GM18517 (cell line): ENCODE data around the gene CCNH.

Experiments used
- ATAC-seq: cut with Tn5 transposase; IDR thresholded peaks from one replicate; pipeline ENCODE4 v1.9.1; 2021; ENCODE audit warnings: mild to moderate bottlenecking, moderate library complexity; ENCODE audit not compliant: unreplicated experiment

Gene CCNH

DNA sequence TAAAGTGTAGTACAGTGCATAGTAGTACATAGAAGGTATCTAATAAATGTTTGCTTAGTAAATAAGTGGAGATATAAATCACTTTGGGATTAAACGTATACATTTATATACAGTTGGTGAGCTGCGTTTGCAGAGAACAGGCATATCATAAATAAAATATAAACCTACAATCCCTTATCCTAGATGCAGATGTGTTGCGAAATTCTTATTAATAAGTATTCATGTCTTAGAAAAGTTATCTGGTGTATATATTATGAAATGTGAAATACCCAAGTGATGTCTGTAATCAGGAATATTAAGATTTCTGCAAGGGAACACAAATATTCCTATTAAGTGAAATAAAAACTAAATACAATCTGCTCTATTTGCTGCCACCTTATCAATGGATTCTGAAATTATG lies 8.8 kb downstream of the CCNH start:
- ATAC-seq, result no peak

GRCh38 chr5:87403409-87403808 lies 9.3 kb downstream of the CCNH start:
- ATAC-seq, result no peak

DNA sequence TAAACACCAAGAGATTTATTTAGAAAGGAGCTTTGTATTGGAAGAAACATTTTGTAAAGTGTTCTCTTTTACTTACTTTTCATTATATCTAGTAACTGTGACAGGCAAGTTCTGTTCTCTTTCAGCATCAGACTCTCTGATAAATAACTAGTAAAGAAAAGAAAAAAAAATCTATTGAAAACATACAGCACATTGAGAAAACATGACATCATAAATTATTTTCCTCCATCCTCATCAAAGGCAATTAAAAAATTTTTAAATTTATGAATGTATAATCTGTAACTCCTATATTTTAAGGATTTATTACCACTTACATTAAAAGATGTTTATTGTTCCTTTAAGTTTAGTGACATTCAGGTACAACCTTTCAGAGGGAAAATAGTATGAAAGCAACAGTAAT lies 11.1 kb downstream of the CCNH start:
- no peak for ATAC-seq

DNA sequence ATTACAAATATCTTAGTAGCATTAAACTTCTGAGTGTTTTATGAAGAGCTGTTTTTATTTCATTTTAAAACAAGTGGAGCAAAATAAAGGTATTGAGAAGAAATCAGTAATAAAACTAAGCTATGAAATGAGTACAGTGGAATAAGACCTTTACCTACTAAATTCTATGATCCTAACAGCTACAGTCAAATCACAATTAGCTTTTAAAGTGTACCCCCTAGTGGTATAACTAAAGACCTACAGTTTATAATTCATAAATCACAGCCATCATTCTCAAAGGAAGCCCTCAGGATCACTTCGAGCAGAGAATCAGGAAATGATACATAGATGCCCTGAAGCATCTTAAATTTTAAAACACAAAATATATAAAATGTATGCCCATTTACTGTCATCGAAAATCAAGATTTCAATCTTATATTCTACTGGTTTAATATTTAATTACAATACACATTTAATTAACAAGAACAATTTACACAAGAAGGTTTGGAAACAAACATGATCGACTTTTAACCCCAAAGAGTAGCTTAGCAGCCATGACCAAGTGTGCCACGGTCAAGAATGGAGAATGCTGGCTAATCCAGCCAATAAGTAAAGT lies 12.3 kb downstream of the CCNH start:
- ATAC-seq, result peak; percentile 82

GRCh38 chr5:87399720-87400119 lies 13.0 kb downstream of the CCNH start:
- ATAC-seq, result no peak

DNA sequence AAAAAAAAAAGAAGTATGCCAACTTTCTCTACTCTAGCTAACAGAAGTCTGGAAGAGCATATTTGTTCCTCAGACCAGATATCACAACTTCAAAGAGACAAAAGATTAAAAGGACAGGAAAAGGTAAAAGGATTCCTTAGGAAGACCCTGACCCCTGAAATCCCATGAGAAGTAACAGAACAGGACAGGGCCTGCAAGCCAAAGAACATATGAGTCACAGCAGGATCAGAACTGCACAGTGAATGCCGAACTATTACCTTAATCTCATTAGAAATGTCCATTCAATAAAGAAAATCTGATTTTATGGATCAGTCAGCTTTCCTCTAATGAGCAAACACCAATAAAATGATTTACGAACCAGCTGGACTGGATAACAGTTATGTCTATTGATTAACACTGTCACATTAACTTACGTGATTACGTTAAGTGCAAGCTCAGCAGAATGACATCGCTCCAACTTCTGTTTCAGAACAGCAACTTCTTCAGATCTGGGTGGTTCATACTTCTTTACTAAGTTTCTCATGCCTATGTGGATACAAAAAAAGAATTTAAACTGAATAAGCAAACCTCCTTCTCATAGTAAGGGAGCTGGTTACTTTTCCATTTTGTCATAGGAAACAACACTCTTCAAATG lies 13.6 kb downstream of the CCNH start:
- ATAC-seq, result no peak

- ATAC-seq, result no peak
Observed at GRCh38 chr5:87394411-87395165, 18.1 kb downstream of the CCNH start.

GRCh38 chr5:87393331-87393730 lies 19.4 kb downstream of the CCNH start:
- no peak for ATAC-seq

DNA sequence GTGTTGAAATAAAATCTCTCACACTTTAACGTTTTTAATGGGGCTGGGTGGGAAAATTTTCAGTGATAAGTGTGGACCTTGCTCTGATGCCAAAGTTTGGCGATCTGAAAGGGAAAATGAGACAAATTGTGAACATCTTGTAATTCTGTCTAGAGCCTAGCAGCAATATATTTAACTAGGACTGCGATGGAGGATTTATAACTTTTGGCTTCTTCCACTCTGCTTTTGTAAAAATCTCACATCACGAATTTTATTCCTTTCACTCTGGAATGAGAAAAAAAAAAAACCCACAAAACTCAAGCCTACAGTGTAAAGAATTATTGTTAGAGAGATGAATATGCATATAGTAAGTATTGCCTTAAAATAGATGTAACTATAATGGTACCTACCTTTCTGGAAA lies 19.9 kb downstream of the CCNH start:
- no peak for ATAC-seq

GRCh38 chr5:87392170-87392569 lies 20.6 kb downstream of the CCNH start:
- ATAC-seq, result no peak

DNA sequence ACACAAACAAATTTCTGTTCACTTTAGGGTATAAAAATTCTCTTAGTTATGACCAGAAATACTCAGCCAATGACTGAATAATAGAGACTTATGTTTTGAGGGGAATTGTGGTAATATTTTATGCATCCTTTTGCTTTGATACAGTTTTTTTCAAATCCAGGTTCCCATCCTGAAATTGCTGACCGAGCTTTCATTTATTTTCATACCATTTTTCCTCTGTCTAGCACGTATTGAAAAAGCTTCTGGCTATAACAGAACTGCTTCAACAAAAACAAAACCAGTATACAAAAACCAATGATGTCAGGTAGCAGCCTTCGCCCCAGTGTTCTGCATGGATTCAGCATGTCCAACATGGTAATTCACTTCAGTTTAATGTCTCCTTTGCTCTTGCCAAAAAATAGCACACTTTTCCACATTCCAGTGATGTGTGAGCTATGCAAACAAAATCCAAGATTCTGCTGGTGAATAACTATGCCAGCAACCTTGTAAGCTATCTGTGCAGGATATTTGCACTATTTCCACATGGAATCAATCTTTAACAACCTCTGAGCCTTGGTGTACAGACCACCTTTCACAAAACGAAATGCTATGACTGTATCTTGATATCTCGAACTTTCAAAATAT lies 22.0 kb downstream of the CCNH start:
- ATAC-seq, result no peak

DNA sequence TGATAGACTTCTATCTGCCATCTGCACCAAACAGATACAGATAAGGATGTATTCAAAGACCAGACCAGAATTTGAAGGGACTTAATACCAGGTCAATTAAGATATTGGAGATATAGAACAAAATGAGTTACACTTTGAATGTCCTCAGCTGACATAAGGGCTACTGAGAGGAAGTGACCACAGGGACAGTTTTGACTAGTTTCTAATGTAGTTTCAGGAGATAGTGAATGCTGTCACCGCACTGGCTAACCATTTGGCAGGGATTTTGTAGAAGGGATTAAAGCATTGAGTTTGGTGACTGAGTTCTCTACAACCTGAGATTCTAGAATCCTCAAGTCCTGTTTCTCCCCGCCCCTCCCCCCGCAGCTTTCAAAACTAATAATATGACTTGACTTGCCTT lies 22.7 kb downstream of the CCNH start:
- no peak for ATAC-seq

DNA sequence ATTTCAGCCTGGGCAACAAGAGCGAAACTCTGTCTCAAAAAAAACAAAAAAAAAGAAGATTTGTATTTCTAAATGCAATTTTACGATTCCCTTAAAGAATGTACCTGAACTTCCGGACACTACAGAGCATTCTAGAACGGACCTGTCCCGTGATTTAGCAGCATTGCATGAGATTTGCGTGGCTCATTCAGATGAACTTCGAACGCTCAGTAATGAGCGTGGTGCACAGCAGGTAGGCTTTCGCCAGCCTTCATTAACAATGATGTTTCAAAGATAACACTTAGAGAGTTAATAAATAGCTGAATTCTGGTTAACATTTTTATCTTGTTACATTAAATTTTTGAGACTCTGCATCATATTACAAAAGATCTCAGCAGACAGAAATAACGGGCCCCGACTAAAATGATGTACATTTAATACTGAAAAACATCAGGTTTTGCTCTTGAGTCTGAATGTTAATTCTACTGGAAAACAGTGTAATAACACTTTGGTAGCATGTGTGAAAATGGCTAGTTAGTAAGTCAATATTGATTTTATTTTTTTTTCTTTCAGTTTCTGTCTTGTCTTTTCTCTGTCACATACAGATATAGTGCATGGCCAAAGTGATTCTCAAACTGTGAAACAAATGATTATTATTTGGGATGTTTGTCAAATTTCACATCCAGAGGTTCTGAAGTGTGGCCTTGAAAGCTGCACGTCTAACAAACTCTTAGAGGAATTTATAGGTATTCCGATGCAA lies 23.3 kb downstream of the CCNH start:
- no peak for ATAC-seq

DNA sequence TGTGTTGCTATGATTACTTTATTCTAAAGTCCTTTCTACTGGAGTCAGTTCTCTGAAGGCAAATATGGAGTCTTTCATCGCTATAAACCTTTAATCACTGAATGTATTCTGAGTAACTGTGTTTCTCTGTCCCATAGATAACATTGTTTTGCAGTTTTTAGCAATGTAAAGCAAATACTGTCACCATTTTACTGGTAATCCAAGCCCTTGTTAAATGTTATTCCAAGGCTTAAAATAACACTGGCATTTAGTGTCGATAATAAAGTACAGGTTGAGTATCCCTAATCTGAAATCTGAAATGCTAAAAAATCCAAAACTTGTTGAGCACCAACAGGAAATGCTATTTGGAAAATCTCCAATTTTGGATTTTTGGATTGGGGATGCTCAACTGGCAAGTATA lies 24.6 kb downstream of the CCNH start:
- no peak for ATAC-seq

DNA sequence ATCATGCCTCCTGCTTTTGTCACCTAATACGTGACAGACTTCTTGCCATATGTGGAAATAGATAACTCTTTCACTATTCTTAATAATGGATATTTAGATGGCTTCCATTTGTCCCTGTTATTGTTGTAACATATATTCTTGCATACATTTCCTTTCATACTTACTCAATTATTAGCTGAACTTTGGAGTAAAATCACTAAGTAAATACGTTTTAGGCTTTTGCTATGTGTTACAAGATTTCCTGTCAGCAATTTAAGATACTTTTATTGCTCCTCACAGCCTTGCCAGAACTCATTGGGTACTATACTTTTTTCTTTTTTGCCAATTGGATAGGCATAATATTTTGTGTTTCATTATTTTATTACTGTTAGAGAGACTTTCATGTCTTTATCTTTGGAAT lies 26.9 kb downstream of the CCNH start:
- no peak for ATAC-seq

GRCh38 chr5:87383216-87383615 lies 29.5 kb downstream of the CCNH start:
- no peak for ATAC-seq

DNA sequence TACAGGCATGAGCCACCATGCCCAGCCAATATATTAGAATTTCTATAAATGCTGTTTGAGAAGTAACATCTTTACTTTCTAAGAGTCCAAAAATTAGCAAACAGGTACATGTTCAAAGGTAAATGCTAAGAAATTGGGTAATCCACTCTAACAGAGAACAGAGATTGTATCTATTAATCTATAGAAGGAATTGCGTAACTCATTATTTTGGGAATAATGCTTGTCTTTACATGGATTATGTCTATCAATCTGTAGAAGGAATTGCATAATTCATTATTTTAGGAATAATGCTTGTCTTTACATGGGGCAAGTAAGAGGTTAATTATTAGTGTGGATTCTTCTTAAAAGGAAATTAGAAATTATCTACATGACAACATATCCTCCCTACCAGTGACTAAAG lies 30.5 kb downstream of the CCNH start:
- ATAC-seq, result no peak

DNA sequence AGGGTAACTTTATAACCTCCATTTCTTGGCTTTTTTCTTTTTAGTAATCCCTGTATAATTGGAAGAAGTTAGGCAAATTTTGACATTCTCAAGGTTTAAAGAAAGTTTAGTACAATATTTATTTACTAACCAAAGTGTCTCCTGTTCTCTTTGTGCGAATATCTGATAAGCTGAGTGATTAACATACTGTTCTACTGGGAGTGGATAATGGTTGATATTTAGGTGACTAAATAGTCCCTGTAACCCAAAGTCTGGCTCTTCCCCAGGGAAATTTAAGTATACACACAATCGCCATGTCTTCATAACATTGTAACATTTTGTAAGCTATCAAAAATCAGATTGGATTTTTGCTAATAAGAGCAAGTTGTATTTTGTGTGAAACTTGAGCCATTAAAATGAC lies 40.0 kb downstream of the CCNH start:
- ATAC-seq, result no peak

DNA sequence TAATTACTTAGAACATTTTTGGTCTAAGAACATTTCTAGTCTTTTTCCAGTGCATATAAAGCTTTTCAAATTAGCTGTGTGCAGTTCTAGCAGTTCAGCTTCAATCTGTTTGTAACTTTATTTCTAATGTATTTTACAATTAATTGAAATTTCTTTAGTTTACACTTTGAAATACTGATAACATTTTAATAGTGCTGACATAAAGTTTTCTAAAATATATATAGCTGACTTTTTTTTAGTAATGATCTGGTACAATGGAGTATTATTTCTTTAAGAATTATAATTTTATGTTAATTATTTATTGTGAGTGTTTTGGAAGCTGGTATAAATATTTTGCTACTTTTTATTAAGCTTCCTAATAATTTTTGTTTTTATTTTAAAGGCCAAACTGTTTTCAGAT lies 43.3 kb downstream of the CCNH start:
- ATAC-seq, result no peak

GRCh38 chr5:87368601-87369000 lies 44.1 kb downstream of the CCNH start:
- no peak for ATAC-seq

GRCh38 chr5:87367243-87367642 lies 45.5 kb downstream of the CCNH start:
- no peak for ATAC-seq
